IPS-NIHi7 (cell line): ENCODE data around the gene LCP2.
A peak's percentile ranks its signal among the peaks of the same experiment; 100 is the strongest.

Experiments used
- DNase-seq: peaks from one replicate; pipeline ENCODE4 v3.0.0; 2012; ENCODE audit warnings: mixed read lengths; ENCODE audit errors: extremely low spot score

LCP2 gene

DNA sequence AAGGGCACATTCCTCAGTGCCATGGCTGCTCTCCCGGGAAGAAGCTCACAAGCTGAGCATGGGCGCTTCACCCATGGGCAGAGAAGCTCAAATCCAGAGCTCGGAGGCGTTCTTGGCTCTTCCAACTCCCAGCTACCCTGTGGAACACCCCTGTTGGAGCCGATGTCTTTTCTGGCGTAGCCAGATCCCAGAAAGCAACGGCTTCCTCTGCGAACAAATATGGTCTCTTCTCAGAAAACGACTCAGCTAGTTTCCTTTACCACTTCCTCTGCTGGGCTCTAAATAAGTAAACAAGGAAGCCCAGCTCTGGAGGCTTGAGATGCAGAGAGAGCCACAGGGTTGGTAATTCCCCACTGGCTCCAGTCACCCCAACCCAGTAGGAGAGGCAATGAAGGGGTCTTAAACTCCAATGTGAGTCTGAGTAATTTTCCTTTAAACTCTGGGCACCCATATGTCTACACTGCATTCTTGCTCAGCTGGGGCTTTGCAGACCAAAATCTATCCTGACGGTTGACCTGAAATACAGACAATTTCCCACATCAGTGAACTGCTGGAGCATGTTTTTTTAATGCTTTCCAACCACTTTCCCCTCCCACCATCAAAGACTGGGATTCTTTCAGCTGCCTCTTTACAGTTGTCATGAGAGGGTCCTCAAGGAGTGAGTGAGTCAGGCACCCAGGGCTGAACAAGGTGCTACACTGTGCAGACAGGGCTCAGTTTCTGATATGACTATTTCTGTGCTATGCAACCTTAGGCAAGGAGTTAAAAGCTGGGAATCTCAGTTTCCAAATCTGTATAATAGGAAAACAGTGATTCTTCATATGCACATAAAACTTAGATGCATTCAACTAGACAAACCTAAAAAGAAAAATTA lies at the start of gene LCP2:
TSS of gene LCP2 (minus strand) at position 189 of the 874 bp plus-strand sequence. CDS start at position 23, 166 bp downstream.
- DNase-seq, result no peak

DNA sequence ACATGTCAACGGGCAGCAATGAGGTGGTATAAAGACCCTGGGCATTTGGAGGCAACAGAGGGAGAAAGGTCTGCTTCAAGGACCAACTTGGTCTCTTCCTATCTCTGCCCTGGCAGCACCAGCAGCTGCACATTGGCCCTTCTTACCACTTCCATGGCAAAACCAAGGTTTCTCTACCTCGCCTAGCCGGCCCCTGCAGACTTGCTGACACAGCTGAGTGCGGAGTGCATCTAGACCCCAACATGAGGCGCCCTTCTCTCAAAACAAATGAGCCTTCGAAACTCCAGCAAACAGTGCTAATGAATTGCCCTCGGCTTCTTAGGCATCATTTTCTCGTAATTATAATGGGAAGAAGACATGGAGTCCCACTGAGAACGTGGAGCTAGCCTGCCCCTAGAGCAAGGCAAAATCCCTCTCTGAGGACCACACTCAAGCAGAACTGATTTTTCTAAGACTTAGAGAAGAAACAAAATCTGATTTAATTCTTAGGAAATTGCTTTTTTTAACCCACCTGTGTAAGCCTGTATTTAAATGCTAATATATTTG lies 49.5 kb upstream of the LCP2 start:
- no peak for DNase-seq

DNA sequence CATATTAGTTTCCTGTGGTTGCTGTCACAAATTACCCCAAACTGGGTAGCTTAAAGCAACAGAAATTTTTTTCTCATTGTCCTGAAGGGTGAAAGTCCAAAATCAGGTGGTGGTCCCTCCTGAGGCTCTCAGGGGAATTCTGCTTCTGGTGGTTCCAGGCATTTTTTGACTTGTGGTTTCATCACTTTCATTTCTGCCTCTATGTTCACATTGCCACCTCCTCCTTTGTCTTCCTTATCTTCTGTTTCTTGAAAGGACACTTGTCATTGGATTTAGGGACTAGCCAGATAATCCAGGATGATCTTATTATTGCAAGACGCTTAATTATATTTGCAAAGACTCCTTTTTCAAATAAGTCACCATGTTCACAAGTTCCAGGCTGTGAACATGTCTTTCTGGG lies 48.4 kb upstream of the LCP2 start:
- no peak for DNase-seq

DNA sequence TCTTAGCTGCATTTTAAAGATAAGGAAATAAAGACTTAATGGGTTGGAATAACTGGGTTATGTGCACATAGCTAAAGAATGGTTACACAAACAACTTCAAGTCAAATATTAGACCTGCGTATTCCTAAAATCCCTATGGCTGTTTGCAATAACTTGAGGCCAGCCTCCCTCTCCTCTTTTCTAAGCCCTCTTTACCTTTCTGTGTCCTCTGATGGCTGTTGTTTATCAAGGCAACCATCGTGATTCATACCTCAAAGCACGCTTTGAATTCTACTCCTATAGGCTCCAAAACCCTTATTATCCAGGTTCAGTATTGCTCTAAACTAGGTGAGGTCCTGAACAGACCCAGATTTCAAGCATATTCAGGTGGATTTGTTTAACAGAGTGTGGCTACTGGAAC lies 45.6 kb upstream of the LCP2 start:
- DNase-seq, result no peak

DNA sequence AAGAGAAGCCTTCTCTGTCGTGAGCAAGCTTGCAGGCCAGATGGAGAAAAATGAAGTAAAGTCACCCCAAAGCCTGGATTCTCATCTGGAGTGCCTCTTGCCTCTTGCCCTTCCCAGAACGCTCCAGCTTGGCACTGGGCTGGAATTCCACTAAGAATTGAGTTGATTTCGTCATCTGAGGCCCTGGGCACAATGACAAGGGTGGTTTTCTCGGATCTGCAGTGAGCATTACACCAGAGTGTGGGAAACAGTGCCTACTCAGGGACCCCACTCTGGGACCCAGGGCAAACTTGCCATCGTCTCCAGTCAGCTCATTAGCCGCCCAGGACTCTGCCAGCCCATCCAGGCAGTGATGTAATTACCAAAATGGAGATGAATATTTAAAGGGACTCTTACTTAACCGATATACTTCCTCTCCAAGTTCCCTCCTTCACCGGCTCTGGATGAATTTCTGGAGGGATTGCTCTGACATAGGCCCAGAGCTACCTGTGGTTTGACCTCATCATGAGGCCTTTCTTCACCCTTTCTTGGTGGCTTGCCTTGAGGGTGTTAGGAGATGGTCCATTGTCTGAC lies 44.7 kb upstream of the LCP2 start:
- DNase-seq, result no peak

DNA sequence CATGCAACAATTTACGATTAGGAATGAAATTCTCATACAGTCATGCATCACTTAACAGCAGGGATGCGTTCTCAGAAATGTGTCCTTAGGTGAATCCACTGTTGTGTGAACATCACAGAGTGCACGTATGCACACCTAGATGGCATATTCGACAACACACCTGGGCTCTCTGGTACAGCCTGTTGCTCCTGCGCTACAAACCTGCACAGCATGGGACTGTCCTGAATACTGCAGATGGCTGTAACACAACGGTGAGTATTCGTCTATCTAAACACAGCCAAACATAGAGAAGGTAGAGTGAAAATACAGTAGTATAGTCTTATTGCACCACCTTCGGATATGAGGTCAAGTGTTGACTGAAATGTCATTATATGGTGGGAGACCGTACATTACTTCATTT lies 44.0 kb upstream of the LCP2 start:
- no peak for DNase-seq

DNA sequence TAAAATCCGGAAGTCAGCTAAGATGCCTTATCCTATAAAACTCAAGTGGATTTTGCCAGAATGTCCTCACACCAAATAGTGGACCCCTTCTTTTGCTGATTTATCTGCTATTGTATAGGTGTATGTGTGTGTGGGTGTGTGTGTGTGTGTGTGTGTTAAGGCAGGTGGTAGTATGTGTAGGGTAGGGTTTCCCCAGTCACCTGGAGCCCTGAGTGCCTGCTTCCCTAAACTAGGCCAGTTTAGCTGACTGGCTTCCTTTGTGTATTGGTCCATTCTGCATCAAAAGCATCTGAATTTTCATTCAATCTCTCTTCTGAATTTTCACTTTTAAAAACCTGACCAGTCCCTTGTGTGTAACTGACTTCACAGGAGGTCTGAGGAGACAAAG lies 42.2 kb upstream of the LCP2 start:
- no peak for DNase-seq

DNA sequence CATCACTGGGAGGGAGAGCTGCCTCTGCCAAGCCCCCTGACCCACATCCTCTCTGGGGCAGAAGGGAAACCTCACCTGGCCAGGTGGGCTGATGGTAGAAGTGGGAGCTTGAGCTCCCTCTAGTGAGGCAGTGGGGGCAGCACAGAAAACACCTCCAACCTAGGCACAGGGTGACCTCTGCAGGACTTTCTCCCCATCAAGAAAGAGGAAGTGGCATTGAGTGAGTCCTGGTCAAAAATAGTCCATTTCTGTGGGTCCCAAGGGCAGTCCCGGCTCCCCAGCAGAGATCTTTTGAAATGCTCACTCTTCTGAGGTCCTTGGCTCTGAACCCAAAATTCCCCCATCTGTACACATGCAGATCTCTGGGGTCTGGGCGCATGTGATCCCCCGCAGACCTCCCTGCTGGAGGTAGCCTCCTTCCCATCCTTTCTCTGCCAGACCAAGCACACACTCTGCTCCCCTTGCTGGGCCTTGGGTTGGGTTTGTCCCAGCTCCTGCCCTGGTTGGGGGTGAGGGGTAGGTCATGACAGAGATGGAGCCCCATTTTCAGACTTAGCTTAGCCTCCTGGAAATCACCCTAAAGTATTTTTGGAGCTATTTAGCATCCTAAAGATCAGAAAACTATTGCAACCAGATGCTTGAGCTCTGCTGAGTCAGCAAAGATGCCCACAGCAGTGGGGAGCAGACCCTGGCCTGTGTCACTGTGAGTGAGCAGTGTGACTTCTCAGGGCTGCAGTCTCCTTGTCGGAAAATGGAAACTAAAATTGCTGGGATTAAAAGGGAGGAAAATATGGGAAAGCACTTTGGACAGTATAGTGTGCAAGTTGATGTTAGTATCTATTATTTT lies 41.6 kb upstream of the LCP2 start:
- peak; percentile 86 for DNase-seq

DNA sequence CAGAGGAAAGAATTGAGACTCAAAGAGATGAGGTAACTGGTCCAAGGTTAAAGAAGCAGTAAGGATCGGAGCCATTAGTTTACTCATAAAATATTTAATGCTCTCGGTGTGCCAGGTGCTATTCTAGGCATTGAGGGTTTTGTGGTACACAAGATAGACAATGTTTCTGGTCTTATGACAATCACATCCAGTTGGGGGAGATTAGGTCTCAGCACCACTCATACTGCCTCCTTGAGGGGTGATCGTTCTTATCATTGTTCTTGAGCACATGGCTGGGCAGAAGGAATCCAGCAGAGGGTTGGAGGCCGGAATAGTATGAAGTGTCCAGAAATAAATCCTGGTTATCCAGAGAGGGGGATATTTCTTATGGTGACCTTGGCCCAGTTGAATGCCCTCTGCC lies 40.7 kb upstream of the LCP2 start:
- DNase-seq, result no peak

DNA sequence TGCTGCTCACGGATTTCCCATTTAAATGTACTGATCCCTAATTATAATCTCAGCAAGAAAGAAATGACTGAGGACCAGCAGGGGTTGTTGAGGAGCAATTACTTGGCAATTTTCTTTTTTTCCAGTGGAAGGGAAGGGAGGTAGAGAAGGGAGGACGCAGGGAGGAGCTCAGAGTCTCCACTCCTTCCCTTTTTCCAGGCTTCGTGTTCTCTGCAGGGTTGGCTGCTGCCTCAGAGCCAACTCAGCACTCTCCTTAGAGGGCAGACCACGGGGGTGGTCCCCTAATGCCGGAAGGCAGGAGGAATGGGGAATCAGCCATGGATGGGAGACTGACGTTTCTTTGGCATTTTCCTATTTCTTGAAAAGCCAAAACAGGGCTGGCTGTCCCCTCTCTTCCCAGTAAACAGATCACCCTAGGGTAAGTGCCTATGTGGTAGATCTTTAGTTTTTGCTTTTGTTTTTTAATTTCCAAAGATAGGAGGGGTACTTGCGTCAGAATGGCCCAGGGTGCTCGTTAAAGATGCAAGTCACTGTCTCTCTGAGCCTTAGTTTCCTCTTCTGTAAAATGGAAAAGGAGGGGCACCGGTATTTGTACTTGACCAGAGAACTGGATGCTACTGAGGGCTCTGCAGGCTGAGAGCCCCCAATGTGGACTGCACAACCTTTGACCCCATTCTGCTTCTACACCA lies 39.6 kb upstream of the LCP2 start:
- no peak for DNase-seq

DNA sequence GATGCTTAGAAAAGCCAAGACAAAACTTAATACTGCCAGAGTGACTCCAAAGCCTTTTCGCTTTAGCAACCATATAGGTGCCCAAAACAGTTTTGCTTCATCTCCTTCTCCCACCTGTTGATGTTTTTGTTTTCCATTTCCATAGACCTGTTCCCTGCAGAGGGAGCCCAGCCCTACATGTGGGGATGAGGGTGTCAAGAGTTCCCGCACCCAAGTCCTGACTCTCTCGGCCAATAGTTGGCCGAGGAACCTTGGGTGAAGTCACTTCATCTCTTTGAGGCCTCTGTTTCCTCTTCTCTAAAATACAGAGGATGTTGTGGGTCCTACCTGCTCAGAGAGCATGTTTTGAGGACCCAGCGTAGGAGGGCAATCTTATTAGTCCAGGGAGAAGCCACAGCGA lies 38.5 kb upstream of the LCP2 start:
- DNase-seq, result no peak

DNA sequence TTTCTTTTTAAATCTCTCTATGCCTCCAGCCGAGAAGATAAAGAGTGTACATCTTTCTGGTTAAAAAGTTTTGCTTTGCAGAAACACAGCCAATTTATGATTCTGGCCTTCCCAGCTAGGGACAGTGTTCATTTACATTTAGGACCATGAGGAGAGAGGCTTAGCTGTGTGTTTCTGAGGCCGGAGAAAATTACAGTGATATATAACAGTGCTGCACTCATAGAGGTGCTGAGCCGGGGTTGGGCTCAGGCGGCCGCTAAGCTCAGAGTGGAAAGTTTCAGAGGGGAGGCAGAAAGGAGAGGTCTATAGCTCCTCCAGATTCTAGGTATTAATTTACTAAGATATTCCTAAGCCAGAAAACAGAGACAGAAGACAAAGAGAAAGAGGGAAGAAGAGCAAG lies 37.0 kb upstream of the LCP2 start:
- no peak for DNase-seq

DNA sequence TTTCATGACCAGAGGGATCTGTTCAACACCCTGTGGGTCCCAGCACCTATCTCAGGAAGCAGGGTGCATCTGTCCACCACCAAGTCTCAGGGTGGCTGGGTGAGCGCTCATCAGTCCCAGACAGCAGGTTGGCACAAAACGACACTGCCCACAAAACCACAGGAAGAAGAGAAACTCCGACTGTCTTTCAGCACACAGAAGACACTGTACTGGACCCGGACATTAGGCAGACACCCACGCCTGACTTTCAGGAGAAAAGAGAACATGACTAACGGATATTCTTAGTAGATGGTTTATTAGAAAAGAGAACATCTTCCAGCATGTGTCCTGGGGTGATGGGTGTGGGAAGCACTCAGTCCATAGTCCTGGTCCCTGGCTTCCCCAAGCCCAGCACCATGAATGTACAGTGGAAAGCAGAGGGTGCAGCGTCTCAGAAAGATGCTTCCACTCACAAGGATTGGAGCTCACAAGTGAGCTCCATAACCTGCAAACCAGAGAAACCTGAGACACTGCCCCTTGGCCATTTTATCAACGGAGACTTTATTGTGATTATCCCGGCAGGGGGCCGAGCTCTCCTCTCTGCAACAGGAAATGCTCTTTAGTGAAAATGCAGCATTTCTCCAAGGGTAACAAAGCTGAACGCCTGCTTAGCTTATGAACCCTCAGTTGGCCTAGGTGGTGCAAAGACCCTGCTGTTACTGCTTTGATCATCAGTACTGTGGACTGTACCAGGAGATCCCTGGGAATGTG lies 35.8 kb upstream of the LCP2 start:
- DNase-seq, result peak; percentile 32

DNA sequence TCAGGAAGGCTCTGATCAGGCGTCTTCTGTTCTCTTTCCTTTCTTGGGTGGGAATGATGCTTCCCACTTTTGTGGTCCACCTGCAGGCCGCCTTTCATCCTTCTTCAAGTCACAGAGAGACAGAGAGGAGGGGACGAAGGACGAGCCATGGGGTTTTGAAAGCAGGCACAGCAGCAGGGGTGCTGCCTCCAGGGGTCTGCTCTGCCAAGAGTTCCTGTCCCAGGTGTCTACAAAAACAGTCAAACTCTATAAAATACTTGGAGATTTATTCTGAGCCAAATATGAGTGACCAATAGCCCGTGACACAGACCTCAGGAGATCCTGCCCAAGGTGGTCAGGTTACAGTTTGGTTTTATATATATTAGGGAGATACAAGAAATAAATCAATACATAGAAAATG lies 34.5 kb upstream of the LCP2 start:
- no peak for DNase-seq

DNA sequence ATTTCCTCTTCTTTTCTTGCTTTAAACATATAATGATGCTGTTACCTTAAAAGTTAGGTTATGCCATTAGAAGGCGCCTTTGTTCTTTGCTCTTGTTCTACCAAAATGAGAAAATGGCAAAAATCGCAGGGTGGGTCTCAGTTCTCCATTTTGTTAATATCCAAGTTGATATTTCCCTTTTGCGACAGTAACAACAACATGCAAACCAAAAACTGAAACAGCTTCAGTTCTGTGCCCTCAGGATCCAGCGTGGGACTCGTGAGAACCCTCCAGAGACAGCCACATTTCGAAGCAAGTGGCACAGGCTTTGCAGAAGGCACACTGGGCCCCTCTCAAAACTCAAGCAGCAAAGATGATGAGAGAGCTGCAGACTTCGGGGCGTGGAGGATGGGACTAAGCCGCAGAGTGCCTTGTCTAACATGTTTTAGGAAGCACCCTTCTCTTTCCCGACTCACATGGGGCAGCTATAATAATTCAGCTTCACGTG lies 33.0 kb upstream of the LCP2 start:
- no peak for DNase-seq

DNA sequence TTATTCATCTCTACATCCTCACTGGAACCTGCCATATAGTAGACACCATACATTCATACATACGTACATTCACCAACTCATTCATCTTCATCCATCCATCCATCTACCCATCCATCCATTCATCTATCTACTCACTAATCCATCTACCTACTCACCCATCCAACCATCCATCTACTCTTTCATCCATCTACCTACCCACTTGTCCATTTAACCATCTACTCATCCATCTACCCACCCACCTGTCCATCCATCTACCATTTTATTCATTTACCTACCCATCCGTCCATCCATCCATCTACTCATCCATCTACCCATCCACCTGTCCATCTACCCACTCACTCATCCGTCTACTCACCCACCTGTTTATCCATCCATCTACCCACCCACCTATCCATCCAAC lies 31.9 kb upstream of the LCP2 start:
- DNase-seq, result no peak

DNA sequence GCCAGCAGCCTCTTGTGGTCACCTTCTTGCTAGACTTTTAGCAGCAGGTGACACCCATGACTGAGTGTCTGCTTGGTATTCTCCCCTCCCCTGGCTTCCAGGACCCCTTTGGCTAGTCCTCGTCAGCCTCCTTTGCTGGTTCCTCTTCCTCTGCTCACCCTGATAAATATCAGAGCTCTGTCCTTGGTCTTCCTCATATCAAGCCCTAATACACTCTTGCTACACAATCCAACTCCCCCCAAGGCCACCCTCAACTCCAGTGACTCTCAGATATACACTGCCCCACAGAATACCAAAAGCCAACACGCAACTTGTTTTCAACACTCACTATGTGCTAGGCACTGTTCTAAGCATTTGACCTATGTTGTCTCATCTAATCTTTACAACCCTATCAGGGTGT lies 30.3 kb upstream of the LCP2 start:
- no peak for DNase-seq

DNA sequence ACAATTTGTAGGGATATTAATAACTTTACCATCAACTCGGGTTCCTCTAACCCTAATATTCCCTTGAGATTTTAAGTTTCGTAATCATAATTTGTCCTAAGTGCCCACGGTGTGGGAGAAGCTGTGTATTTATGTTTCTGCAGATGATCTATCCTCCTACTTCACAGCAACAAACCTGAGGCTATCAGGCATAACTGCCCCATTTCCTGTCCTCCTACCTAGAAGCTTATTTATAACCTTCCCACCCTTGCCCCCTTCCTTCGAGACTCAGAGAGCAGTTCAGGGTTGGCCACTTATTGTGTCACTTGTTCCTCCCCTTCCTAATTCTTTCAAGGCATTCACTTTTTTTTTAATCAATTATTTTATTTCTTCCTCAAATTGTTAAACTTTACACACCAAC lies 29.6 kb upstream of the LCP2 start:
- no peak for DNase-seq

DNA sequence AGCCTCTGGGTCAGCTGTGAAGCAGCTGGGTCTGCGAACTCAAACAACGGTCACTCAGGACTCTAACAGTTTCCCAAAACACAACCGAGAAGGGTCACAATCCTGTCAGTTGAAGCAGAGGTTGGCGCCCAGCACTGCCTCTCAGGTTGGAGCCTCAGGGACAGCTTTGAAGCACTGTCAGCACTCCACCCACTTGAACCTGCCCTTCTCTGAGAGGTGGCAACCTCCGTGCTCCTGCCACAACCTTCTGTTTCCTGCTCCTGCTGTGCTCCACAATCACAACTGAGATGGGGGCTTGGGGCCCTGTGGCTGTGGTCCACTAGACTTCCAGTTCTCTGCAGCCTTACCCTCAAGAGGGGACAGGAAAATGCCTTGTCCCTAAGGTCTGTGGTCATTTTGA lies 21.7 kb upstream of the LCP2 start:
- DNase-seq, result no peak

DNA sequence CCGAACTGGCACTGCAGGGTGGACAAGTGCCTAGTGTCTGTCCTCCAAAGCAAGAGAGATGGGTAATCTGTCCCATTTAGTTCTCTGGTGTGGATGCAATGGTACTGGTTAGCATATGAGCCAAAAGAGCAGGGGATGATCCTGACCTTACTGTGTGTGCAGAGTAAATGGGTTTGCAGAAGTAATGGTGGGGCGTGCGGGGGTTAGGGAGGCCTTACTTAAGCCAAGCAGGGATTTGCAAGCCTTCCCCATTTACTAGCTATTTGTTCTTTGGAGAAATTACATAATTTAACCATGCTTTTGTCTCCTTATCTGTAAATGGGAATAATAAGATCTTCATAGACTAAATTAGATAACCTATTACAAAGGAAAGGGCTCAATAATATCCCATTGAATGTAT lies 19.9 kb upstream of the LCP2 start:
- no peak for DNase-seq

DNA sequence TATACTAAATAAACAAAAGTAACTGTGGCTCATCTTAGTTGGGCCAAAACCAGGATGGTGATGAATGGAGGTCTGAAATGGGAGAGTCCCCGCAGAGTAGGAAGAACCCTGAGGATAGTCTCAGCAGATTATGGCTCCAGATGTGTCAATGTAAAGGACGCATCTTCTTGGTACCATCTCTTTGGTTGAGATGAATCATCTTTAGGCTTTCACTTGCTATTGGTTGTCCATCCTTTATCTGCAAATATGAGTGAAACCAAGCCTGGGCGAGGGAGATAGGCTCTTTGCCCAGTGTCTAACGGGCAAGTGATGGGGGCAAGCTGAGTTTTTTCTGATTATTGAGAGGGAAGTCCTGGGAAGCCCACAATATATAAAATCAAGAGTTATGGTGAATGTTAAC lies 19.4 kb upstream of the LCP2 start:
- DNase-seq, result no peak
